Measurements from ENCODE around the gene PIK3CB. TPM values are rescaled to one million over a fixed set of nuclear protein-coding genes. Genes with fewer than 3 reads are reported as not detected.
"Not testable (repeated sequence)": the region's sequence is repeated elsewhere in the genome, so short reads cannot be mapped to it uniquely, and the experiment has no call there.

The PIK3CB gene
- total and polyA plus RNA-seq, 7 donors: 5.8 to 46.3 (median 18.1) TPM

GRCh38 chr3:138848696-138849095, 14.0 kb upstream of the PIK3CB start:
- Histone ChIP-seq H3K4me1 (no peaks in the 10 kb centered on the region), H3K9me3 (no peaks in the 10 kb centered on the region), H3K36me3 (ENCODE audit: insufficient read depth in 1 of 2, low read depth in 1 of 2) (no peaks in the 10 kb centered on the region), H3K27me3 (ENCODE audit: insufficient read depth in 3 of 3, low read length in 2 of 3) (no peaks in the 10 kb centered on the region), H3K27ac (no peak overlapping the region), H3K4me3 (no peak overlapping the region)
- WGBS, 3 donors: 85 to 92% (median 88%) methylated on average over 4 of the region's 4 CpGs
- intact Hi-C loops (cut with DNase I): no loop called here
- no peak for TF ChIP-seq CTCF (IDR thresholded peaks at IDR 0.05)
- ATAC-seq (no peak), DNase-seq (no peak)

GRCh38 chr3:138846824-138847223, 12.1 kb upstream of the PIK3CB start:
- H3K27me3 ChIP-seq (ENCODE audit: insufficient read depth in 3 of 3, low read length in 2 of 3); H3K27ac ChIP-seq; H3K36me3 ChIP-seq (ENCODE audit: insufficient read depth in 1 of 2, low read depth in 1 of 2); ATAC-seq; H3K4me1 ChIP-seq; H3K4me3 ChIP-seq; DNase-seq; H3K9me3 ChIP-seq; intact Hi-C loops (cut with DNase I): not testable (repeated sequence)
- WGBS, 3 donors: 95 to 98% (median 96%) methylated on average over 1 of the region's 1 CpG

GRCh38 chr3:138846262-138846791, 11.6 kb upstream of the PIK3CB start:
- DNase-seq (no peak), ATAC-seq (no peak)
- no peaks in the 10 kb centered on the region for H3K27me3 ChIP-seq (ENCODE audit: insufficient read depth in 3 of 3, low read length in 2 of 3)
- no peaks in the 10 kb centered on the region for H3K4me1 ChIP-seq
- no peak overlapping the region for H3K27ac ChIP-seq
- H3K9me3 ChIP-seq: no peaks in the 10 kb centered on the region
- H3K36me3 ChIP-seq (ENCODE audit: insufficient read depth in 1 of 2, low read depth in 1 of 2): no peaks in the 10 kb centered on the region
- TF ChIP-seq CTCF (IDR thresholded peaks at IDR 0.05): no peak
- WGBS, 3 donors: 73 to 79% (median 73%) methylated on average over 10 of the region's 10 CpGs
- no peak overlapping the region for H3K4me3 ChIP-seq
- intact Hi-C loops (cut with DNase I): no loop called here

- Histone ChIP-seq H3K36me3 (ENCODE audit: insufficient read depth in 1 of 2, low read depth in 1 of 2) (no peaks in the 10 kb centered on the region), H3K4me1 (no peaks in the 10 kb centered on the region), H3K4me3 (no peak overlapping the region), H3K9me3 (no peaks in the 10 kb centered on the region), H3K27ac (no peak overlapping the region), H3K27me3 (ENCODE audit: insufficient read depth in 3 of 3, low read length in 2 of 3) (no peaks in the 10 kb centered on the region)
- no peak for ATAC-seq
- intact Hi-C loops (cut with DNase I): no loop called here
- TF ChIP-seq CTCF (IDR thresholded peaks at IDR 0.05): no peak
- no peak for DNase-seq
- WGBS, 3 donors: 49 to 62% (median 53%) methylated on average over 6 of the region's 6 CpGs
Measured at GRCh38 chr3:138845771-138846173, 11.0 kb upstream of the PIK3CB start.

GRCh38 chr3:138845181-138845601, 10.5 kb upstream of the PIK3CB start:
- Histone ChIP-seq H3K27me3 (ENCODE audit: insufficient read depth in 3 of 3, low read length in 2 of 3) (no peaks in the 10 kb centered on the region), H3K36me3 (ENCODE audit: insufficient read depth in 1 of 2, low read depth in 1 of 2) (no peaks in the 10 kb centered on the region), H3K4me1 (no peaks in the 10 kb centered on the region), H3K4me3 (no peak overlapping the region), H3K27ac (no peak overlapping the region), H3K9me3 (no peaks in the 10 kb centered on the region)
- DNase-seq (no peak), ATAC-seq (no peak)
- 59 to 70% (median 67%) methylated on average over 7 of the region's 7 CpGs for WGBS, 3 donors
- intact Hi-C loops (cut with DNase I): no loop called here
- TF ChIP-seq CTCF (IDR thresholded peaks at IDR 0.05): no peak

All from psoas muscle (tissue), 8 donors.